GM12878 (cell line): ENCODE measurements around the gene CCDC15. TPM values are rescaled to one million over a fixed set of nuclear protein-coding genes. Genes with fewer than 3 reads are reported as not detected.

Source experiments
- ATAC-seq: fragments of 200-7000 bp; cut with Tn5 transposase; 3 replicates; pipeline ENCODE4 v1.9.1; 2020; ENCODE audit warnings: mild to moderate bottlenecking, moderate library complexity
- BruUV-seq: library from RNA; stranded (reverse); fragments of 400-500 nt; replicated peaks from 2 replicates; lab custom pipeline; 2021; lab: Mats Ljungman, UMichigan
- CTCF ChIA-PET: fragments of 300-600 bp; sonication (Branson Sonifier 250); formaldehyde crosslinking; extraction: SDS; loops from one replicate; lab custom pipeline; 2021; ENCODE audit warnings: inconsistent platforms; lab: Yijun Ruan, JAX
- POLR2A ChIA-PET: fragments of 350-600 bp; formaldehyde crosslinking; extraction: SDS; loops from one replicate; lab custom pipeline; 2021; ENCODE audit warnings: inconsistent platforms; lab: Charles Lee
- RAD21 ChIA-PET: fragments of 300-600 bp; sonication (Branson Sonifier 250); formaldehyde crosslinking; loops from one replicate; lab custom pipeline; 2023; ENCODE audit warnings: antibody characterized with exemption; ENCODE audit not compliant: unreplicated experiment; lab: Charles Lee
- SMC1A ChIA-PET: fragments of 300-600 bp; sonication (Branson Sonifier 250); formaldehyde crosslinking; loops from one replicate; lab custom pipeline; 2023; ENCODE audit not compliant: unreplicated experiment, uncharacterized antibody; lab: Charles Lee
- DNase-seq: peaks from one replicate; pipeline ENCODE4 v3.0.0-alpha.2; 2011; ENCODE audit warnings: low read depth, low spot score
- FAIRE-seq: peaks from 3 replicates; lab custom pipeline; 2011; peaks lifted over from hg19 to GRCh38; lab: Jason Lieb, UNC
- H2AFZ ChIP-seq: 2 replicates; pipeline ENCODE4 v1.6.0; 2011; ENCODE audit warnings: low read depth, low read length, control low read depth; ENCODE audit not compliant: control insufficient read depth
- H3K27ac ChIP-seq: 2 replicates; pipeline ENCODE4 v1.5.1; 2011; ENCODE audit warnings: control low read depth; ENCODE audit not compliant: control insufficient read depth, insufficient read depth
- H3K27me3 ChIP-seq, 2 experiments: replicated peaks in 1 of 2; 2 replicates each; pipeline versions ENCODE4 v1.6.0 to v1.6.1; 2011; ENCODE audit warnings: low read length in 1 of 2; ENCODE audit not compliant: control insufficient read depth in 2 of 2, insufficient read depth in 2 of 2
- H3K36me3 ChIP-seq, 2 experiments: 2 replicates each; pipeline ENCODE4 v1.5.1; 2011; ENCODE audit warnings: low read length in 1 of 2; ENCODE audit not compliant: control insufficient read depth in 2 of 2, insufficient read depth in 2 of 2
- H3K4me1 ChIP-seq: 2 replicates; pipeline ENCODE4 v1.6.1; 2011; ENCODE audit warnings: mild to moderate bottlenecking, low read length, moderate library complexity, mixed read lengths; ENCODE audit not compliant: control insufficient read depth, insufficient read depth
- H3K4me2 ChIP-seq: 2 replicates; pipeline ENCODE4 v1.6.0; 2011; ENCODE audit warnings: control low read depth; ENCODE audit not compliant: control insufficient read depth, insufficient read depth
- H3K4me3 ChIP-seq: fragments of 200-600 bp; sonication (generic); 2 replicates; pipeline ENCODE4 v1.5.1; 2016
- H3K79me2 ChIP-seq: 2 replicates; pipeline ENCODE4 v1.6.0; 2011; ENCODE audit warnings: low read length; ENCODE audit not compliant: control insufficient read depth, insufficient read depth
- H3K9ac ChIP-seq: 2 replicates; pipeline ENCODE4 v1.8.0; 2011; ENCODE audit warnings: low read length, control low read depth, mixed read lengths; ENCODE audit not compliant: control insufficient read depth, insufficient read depth
- H3K9me3 ChIP-seq: replicated peaks from 3 replicates; pipeline ENCODE4 v1.5.1; 2011; ENCODE audit warnings: mild to moderate bottlenecking, low read length; ENCODE audit not compliant: control insufficient read depth, insufficient read depth
- H4K20me1 ChIP-seq: 2 replicates; pipeline ENCODE4 v1.6.0; 2011; ENCODE audit not compliant: control insufficient read depth, insufficient read depth
- BACH1 ChIP-seq: fragments of 450-650 bp; IDR thresholded peaks from 2 replicates; pipeline ENCODE4 v1.6.1; 2017; ENCODE audit warnings: mild to moderate bottlenecking, borderline replicate concordance
- ELK1 ChIP-seq: IDR thresholded peaks from 2 replicates; pipeline ENCODE4 v1.6.1; 2012; ENCODE audit warnings: low read depth, low read length, improper control_type of control experiment
- HSF1 ChIP-seq: fragments of 150-350 bp; IDR thresholded peaks from 2 replicates; pipeline ENCODE4 v1.6.1; 2014; ENCODE audit warnings: mild to moderate bottlenecking, low read depth, low read length
- IKZF1 ChIP-seq: fragments of 450-650 bp; conservative IDR thresholded peaks from 2 replicates; pipeline ENCODE4 v1.6.1; 2017; ENCODE audit warnings: antibody characterized with exemption, mild to moderate bottlenecking
- LARP7 ChIP-seq: fragments of 450-650 bp; IDR thresholded peaks from 2 replicates; pipeline ENCODE4 v1.6.1; 2017; ENCODE audit warnings: mild to moderate bottlenecking
- MTA3 ChIP-seq: IDR thresholded peaks from 2 replicates; pipeline ENCODE4 v1.6.1; 2012; ENCODE audit warnings: low read length, inconsistent platforms, borderline replicate concordance
- POLR2AphosphoS5 ChIP-seq: IDR thresholded peaks from 2 replicates; pipeline ENCODE4 v1.6.1; 2011; ENCODE audit warnings: mild to moderate bottlenecking, low read length, inconsistent platforms
- RAD51 ChIP-seq: fragments of 450-650 bp; IDR thresholded peaks from 2 replicates; pipeline ENCODE4 v1.6.1; 2016; ENCODE audit warnings: moderate library complexity, mild to moderate bottlenecking, inconsistent platforms
- RFX5 ChIP-seq: IDR thresholded peaks from 2 replicates; pipeline ENCODE4 v1.6.1; 2011; ENCODE audit warnings: low read depth, low read length, improper control_type of control experiment
- SMAD1 ChIP-seq: fragments of 450-650 bp; IDR thresholded peaks from 2 replicates; pipeline ENCODE4 v1.6.1; 2018; ENCODE audit warnings: mild to moderate bottlenecking, low read depth; ENCODE audit not compliant: partially characterized antibody
- STAT1 ChIP-seq: fragments of 450-650 bp; conservative IDR thresholded peaks from 2 replicates; pipeline ENCODE4 v1.6.1; 2014; ENCODE audit warnings: antibody characterized with exemption, mild to moderate bottlenecking
- SUZ12 ChIP-seq: fragments of 200-600 bp; sonication (generic); IDR thresholded peaks from one replicate; pipeline ENCODE4 v1.6.1; 2018; ENCODE audit warnings: antibody characterized with exemption, mild to moderate bottlenecking; ENCODE audit not compliant: unreplicated experiment
- USF1 ChIP-seq: IDR thresholded peaks from 2 replicates; pipeline ENCODE4 v1.6.1; 2011; ENCODE audit warnings: borderline replicate concordance, low read depth, mild to moderate bottlenecking, moderate library complexity, mixed read lengths, low read length; ENCODE audit not compliant: insufficient read depth; ENCODE audit errors: extremely low read length
- YY1 ChIP-seq: IDR thresholded peaks from 2 replicates; pipeline ENCODE4 v1.6.1; 2011; ENCODE audit warnings: low read depth, mild to moderate bottlenecking, low read length
- ZBTB4 ChIP-seq: fragments of 450-650 bp; formaldehyde crosslinking; IDR thresholded peaks from 2 replicates; pipeline ENCODE4 v1.4.0; 2022; ENCODE audit warnings: mild to moderate bottlenecking, moderate library complexity
- ZNF384 ChIP-seq: IDR thresholded peaks from 2 replicates; pipeline ENCODE4 v1.6.1; 2012; ENCODE audit warnings: low read depth, mild to moderate bottlenecking, low read length, improper control_type of control experiment, borderline replicate concordance
- WGBS: methylation state at CpG from one replicate; pipeline ENCODE4 v1.1.6; 2016; ENCODE audit warnings: low lambda C conversion rate; ENCODE audit not compliant: insufficient replicate concordance, insufficient coverage; ENCODE audit errors: missing lambda C conversion rate; 5-methylcytosine and 5-hydroxymethylcytosine counted together
- in situ Hi-C: fragments of 300-500 bp; cut with MboI; formaldehyde crosslinking; loops from 9 replicates; pipeline ENCODE4 v1.14.3; 2018; ENCODE audit warnings: mixed read lengths
- intact Hi-C: fragments of 100-400 bp; cut with micrococcal nuclease; formaldehyde crosslinking; loops from one replicate; pipeline ENCODE4 v1.14.2; 2022; ENCODE audit not compliant: unreplicated experiment
- polyA plus RNA-seq, 11 experiments: library from polyadenylated mRNA; depleted of rRNA in 4 of 11; unstranded in 6 of 11; stranded (reverse) in 5 of 11; fragments of >200 nt; fragmentation: Nextera tagmentation in 4 of 11; fragmentation: Illumina TruSeq in 1 of 11; extraction: Ambion mirVana in 4 of 11; extraction: Trizol in 1 of 11; gene quantifications; 1 replicate in 1 of 11; 2 replicates in 10 of 11; pipeline versions ENCODE4 v1.2.1 to v1.2.3, GENCODE V29; 2011 to 2016; ENCODE audit warnings: inconsistent platforms in 2 of 11, missing spikeins in 2 of 11, low read depth in 1 of 11
- total RNA-seq, 4 experiments: library from RNA; depleted of rRNA in 3 of 4; stranded (reverse); fragments of >200 nt in 3 of 4; fragmentation: Illumina TruSeq in 1 of 4; extraction: Trizol in 1 of 4; gene quantifications; 2 replicates each; pipeline versions ENCODE4 v1.2.1 to v1.2.3, GENCODE V29; 2013 to 2021

CCDC15 gene
- total and polyA plus RNA-seq, 10 of the 15 experiments (the other 5 are each of a cell fraction or from before 2014, with no cell fraction given): 2.0 to 5.3 (median 3.3) TPM

- TF ChIP-seq HSF1: no peak
These were observed 127.2 kb downstream of the CCDC15 start (continued) for GRCh38 chr11:125081098-125081798.

- in situ Hi-C loops: no loop called here
- no TSS peak for BruUV-seq
- ATAC-seq (no peak), FAIRE-seq (no peak), DNase-seq (no peak)
- POLR2A ChIA-PET: no interaction called here
- CTCF ChIA-PET: interaction anchor here (0.9 to 1.3 kb wide), 2 partner anchors 9 kb away, joined by 4 to 5 read pairs; no protein-coding TSS in a partner anchor
- Histone ChIP-seq H3K27me3 (no peaks in the 10 kb centered on the region), H3K27ac (no peak overlapping the region), H3K4me3 (no peak overlapping the region), H3K79me2 (no peaks in the 10 kb centered on the region), H3K4me2 (no peak overlapping the region), H3K9ac (no peak overlapping the region), H3K36me3 (peaks cover 0 to 2% of the 10 kb centered on the region in 2 experiments; a peak in 1 of 4 replicates), H4K20me1 (no peaks in the 10 kb centered on the region), H3K9me3 (no peaks in the 10 kb centered on the region), H3K4me1 (no peaks in the 10 kb centered on the region), H2AFZ (no peak overlapping the region)
- RAD21 ChIA-PET: interaction anchor here (0.6 to 1.0 kb wide), 3 partner anchors 24 to 72 kb away, joined by 3 read pairs; no protein-coding TSS in a partner anchor
- SMC1A ChIA-PET: interaction anchor here (0.7 kb wide), 1 partner anchor 18 kb away, joined by 3 read pairs; no protein-coding TSS in a partner anchor
- 25% methylated on average over 5 of the region's 5 CpGs for WGBS
- intact Hi-C loops: no loop called here
- no peak for TF ChIP-seq USF1
- no peak for TF ChIP-seq POLR2AphosphoS5
- no peak for TF ChIP-seq SUZ12
- no peak for TF ChIP-seq STAT1
- no peak for TF ChIP-seq IKZF1
- no peak for TF ChIP-seq RAD51
- TF ChIP-seq BACH1: no peak
- TF ChIP-seq MTA3: no peak
- no peak for TF ChIP-seq ZNF384
- no peak for TF ChIP-seq RFX5
- no peak for TF ChIP-seq YY1
- TF ChIP-seq ELK1: no peak
- no peak for TF ChIP-seq SMAD1
- TF ChIP-seq ZBTB4 (CRISPR knock-in tag): no peak
- TF ChIP-seq LARP7: no peak
These were observed 128.0 kb downstream of the CCDC15 start for GRCh38 chr11:125082040-125082439.
